LHCN-M2 (cell line): Measurements from ENCODE around the gene RAD52. TPM values are rescaled to one million over a fixed set of nuclear protein-coding genes. Genes with fewer than 3 reads are reported as not detected.

Experiments
- DNase-seq: peaks from one replicate; pipeline ENCODE4 v3.0.0-alpha.2; 2012; ENCODE audit warnings: low read depth
- total RNA-seq: library from RNA; depleted of rRNA; stranded (reverse); fragments of >200 nt; gene quantifications from 2 replicates; pipeline ENCODE4 v1.2.3, GENCODE V29; 2014

RAD52 gene
- total RNA-seq, 1 experiment from 2014 or later: 14.4 TPM

DNA sequence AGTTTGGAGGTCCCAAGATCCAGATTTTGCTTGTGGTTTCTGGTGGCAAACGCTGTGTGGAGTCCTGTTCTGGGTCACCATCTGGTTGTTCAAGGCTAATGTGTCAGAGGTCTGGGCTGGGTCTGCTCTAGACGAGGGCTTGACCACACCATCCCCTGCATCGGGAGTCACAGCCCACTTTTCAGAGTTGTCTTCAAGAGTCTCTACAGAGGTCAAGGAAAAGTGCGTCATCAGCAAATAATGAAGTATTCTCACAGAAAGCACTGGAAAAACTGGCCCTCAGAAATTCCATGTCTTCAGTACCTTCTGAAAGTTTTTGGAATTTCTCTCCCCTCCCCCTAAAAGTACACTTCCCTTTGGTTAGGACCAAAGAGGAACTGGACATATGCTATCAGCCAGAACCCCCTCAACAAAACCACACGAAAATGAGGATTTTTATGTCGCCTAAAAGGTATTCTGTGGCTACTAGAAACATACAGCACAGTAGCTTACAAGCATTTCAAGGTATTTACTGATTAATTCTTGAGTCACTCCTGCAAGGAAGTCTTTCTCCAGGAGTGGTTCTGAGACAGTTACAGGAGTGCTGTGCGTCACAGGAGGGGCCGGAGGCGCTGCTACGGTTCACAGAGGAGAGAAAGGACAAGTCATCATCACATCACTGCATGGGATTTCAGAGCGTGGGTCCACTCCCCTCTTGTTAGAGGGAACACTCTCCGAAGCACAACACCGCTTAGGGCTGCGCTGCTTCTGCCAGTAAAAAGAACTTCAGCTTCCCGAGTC lies 35.4 kb downstream of the RAD52 start:
- peak; percentile 44 for DNase-seq

- DNase-seq: no peak
Observed at GRCh38 chr12:912466-913235, 36.8 kb downstream of the RAD52 start.

- no peak for DNase-seq
Observed at GRCh38 chr12:911191-911826, 38.2 kb downstream of the RAD52 start.

- DNase-seq: no peak
Observed at GRCh38 chr12:910416-910815, 39.1 kb downstream of the RAD52 start.

- DNase-seq: no peak
Observed at GRCh38 chr12:909861-910260, 39.6 kb downstream of the RAD52 start.

DNA sequence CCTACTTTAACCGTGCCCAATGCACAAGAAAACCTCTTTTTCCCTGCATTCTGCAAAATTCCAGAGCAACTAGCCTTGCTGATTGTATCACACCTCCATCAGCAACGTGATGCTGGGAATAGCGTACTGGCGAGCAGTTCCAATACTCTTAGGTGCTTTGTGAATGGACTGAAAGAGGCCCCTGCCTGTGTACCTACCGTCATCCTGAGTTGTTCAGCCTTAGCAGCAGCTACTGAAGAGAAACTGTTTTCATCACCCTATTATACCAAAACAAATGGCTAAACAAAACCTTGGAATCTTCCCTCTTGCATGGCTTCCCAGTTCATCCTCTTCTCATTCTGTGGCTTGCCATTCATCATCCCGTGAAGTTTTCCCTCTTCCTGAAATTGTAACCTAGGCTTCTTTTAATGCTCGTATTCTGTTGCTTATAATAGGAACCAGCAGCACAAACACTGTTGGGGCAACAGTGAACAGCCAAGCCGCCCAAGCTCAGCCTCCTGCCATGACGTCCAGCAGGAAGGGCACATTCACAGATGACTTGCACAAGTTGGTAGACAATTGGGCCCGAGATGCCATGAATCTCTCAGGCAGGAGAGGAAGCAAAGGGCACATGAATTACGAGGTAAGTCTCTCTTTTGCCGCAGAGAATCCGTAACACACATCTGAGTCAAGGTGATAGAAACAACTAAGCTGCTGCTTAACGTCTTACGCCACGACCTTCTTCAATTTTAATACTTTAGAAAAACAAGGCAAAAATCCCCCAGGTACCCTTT lies 41.9 kb downstream of the RAD52 start:
- no peak for DNase-seq

GRCh38 chr12:906062-906585 lies 43.4 kb downstream of the RAD52 start:
- DNase-seq: no peak

GRCh38 chr12:905261-906031 lies 44.0 kb downstream of the RAD52 start:
- no peak for DNase-seq

DNA sequence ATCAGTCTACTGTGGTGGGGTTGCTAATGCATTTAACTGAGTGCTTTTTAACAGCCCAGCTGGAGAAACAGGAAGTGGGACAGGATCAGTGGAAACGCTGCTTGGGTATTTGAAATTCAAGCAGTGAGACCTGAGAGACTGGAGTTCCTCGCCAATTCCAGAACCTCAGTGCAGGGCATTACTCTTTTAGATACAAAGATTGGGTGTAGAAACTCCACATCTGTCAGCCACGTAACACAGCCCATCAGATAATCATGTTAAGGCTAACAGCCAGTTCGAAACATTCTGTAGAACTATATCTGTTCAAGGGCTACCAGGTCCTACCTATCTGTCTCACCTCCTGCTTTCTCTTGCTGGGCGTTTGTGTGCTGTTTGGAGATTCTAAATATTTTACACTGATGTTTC lies 45.5 kb downstream of the RAD52 start:
- DNase-seq: no peak

- DNase-seq: no peak
Observed at GRCh38 chr12:903055-903454, 46.4 kb downstream of the RAD52 start.

DNA sequence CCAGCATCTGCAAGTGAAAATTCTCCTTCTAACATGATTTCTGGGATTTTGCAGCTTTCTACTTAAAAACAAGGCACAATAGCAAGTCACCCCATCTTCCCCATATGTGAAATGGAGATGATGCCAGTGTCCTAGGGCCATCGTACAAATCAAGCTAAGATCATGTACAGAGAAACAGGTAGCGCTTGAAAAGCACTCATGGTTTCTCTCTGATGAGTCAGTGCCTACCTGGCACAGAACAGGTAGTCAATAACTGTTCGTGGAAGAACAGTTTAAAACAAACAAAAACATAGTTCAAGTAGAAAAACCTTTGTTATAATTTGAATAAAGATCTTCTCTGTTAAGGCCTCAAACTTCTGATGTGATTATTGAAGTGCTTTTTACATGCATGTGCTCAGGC lies 46.9 kb downstream of the RAD52 start:
- no peak for DNase-seq

DNA sequence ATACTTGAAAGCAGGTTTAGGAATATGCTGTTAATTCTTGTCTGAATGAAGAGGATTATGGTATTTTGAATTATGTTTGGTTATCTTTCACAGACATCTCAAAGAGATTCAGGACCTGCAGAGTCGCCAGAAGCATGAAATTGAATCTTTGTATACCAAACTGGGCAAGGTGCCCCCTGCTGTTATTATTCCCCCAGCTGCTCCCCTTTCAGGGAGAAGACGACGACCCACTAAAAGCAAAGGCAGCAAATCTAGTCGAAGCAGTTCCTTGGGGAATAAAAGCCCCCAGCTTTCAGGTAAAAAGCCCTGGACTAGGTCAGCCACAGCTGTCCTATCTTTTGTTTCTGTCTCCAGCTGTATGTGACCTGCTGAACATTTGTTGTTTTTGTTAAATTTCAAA lies 52.1 kb downstream of the RAD52 start:
- no peak for DNase-seq

DNA sequence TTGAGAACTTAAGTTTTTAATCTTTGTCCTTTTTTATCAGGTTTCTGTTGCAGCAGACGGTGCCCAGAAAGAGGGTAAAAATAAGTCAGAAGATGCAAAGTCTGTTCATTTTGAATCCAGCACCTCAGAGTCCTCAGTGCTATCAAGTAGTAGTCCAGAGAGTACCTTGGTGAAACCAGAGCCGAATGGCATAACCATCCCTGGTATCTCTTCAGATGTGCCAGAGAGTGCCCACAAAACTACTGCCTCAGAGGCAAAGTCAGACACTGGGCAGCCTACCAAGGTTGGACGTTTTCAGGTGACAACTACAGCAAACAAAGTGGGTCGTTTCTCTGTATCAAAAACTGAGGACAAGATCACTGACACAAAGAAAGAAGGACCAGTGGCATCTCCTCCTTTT lies 53.5 kb downstream of the RAD52 start:
- no peak for DNase-seq

GRCh38 chr12:894226-894625 lies 55.3 kb downstream of the RAD52 start:
- no peak for DNase-seq

GRCh38 chr12:886206-886605 lies 63.3 kb downstream of the RAD52 start:
- DNase-seq: no peak

DNA sequence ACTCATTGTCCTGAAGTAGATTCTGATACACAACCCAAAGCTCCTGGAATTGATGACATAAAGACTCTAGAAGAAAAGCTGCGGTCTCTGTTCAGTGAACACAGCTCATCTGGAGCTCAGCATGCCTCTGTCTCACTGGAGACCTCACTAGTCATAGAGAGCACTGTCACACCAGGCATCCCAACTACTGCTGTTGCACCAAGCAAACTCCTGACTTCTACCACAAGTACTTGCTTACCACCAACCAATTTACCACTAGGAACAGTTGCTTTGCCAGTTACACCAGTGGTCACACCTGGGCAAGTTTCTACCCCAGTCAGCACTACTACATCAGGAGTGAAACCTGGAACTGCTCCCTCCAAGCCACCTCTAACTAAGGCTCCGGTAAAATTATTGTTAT lies 63.8 kb downstream of the RAD52 start:
- DNase-seq: no peak

- DNase-seq: no peak
Observed at GRCh38 chr12:884746-885414, 64.6 kb downstream of the RAD52 start.

DNA sequence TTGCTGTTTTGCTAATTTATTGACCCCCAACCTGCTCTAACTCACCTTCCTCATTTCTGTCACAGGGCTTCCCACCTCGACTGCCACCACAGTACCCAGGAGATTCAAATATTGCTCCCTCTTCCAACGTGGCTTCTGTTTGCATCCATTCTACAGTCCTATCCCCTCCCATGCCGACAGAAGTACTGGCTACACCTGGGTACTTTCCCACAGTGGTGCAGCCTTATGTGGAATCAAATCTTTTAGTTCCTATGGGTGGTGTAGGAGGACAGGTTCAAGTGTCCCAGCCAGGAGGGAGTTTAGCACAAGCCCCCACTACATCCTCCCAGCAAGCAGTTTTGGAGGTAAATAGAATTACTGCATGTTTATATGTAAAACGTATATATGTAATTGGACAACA lies 68.8 kb downstream of the RAD52 start:
- DNase-seq: no peak

DNA sequence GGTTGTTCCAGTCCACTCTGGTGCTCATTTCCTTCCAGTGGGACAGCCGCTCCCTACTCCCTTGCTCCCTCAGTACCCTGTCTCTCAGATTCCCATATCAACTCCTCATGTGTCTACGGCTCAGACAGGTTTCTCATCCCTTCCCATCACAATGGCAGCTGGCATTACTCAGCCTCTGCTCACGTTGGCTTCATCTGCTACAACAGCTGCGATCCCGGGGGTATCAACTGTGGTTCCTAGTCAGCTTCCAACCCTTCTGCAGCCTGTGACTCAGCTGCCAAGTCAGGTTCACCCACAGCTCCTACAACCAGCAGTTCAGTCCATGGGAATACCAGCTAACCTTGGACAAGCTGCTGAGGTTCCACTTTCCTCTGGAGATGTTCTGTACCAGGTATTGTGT lies 69.9 kb downstream of the RAD52 start:
- DNase-seq: peak; percentile 100

- peak; percentile 76 for DNase-seq
Observed at GRCh38 chr12:873954-874353, 75.5 kb downstream of the RAD52 start.
